Vagina (tissue), 2 donors: ENCODE results near the gene JRKL. TPM values are rescaled to one million over a fixed set of nuclear protein-coding genes. Genes with fewer than 3 reads are reported as not detected.

ENCODE experiments used
- DNase-seq, 2 donors: peaks; one replicate each; pipeline ENCODE4 v3.0.0-alpha.2; 2017; ENCODE audit errors: extremely low spot score in 2 of 2
- H3K27ac ChIP-seq: fragments of 200-600 bp; sonication (generic); one replicate; pipeline ENCODE4 v1.5.1; 2019
- H3K27me3 ChIP-seq: fragments of 200-600 bp; sonication (generic); one replicate; pipeline ENCODE4 v1.5.1; 2019
- H3K36me3 ChIP-seq, 2 donors: fragments of 200-600 bp; sonication (generic); one replicate each; pipeline ENCODE4 v1.5.1; 2017 to 2019
- H3K4me1 ChIP-seq: fragments of 200-600 bp; sonication (generic); one replicate; pipeline ENCODE4 v1.5.1; 2019
- H3K4me3 ChIP-seq, 2 donors: fragments of 200-600 bp; sonication (generic); 1 replicate in 1 of 2; 2 replicates in 1 of 2; pipeline ENCODE4 v1.5.1; 2016 to 2019
- H3K9me3 ChIP-seq: fragments of 200-600 bp; sonication (generic); one replicate; pipeline ENCODE4 v1.5.1; 2019
- CTCF ChIP-seq, 3 experiments: fragments of 450-650 bp in 2 of 3; fragments of 200-600 bp in 1 of 3; sonication (generic) in 1 of 3; IDR thresholded peaks; one replicate each; pipeline ENCODE4 v1.5.1; 2017 to 2019; ENCODE audit warnings: antibody characterized with exemption in 3 of 3, mild to moderate bottlenecking in 2 of 3, moderate library complexity in 2 of 3
- POLR2A ChIP-seq, 2 donors: fragments of 450-650 bp; IDR thresholded peaks; one replicate each; pipeline ENCODE4 v1.6.1; 2017; ENCODE audit warnings: antibody characterized with exemption in 2 of 2, mild to moderate bottlenecking in 2 of 2, moderate library complexity in 2 of 2
- POLR2AphosphoS5 ChIP-seq, 2 donors: sonication (generic); formaldehyde crosslinking; IDR thresholded peaks; one replicate each; pipeline ENCODE4 v1.9.0; 2017; ENCODE audit warnings: antibody characterized with exemption in 2 of 2, mild to moderate bottlenecking in 2 of 2, low read depth in 1 of 2; ENCODE audit not compliant: insufficient read depth in 1 of 2
- intact Hi-C: fragments of 100-400 bp; cut with DNase I; formaldehyde crosslinking; loops from one replicate; pipeline ENCODE4 v1.15.1; 2023
- total RNA-seq: library from RNA; depleted of rRNA; stranded (reverse); fragments of >200 nt; gene quantifications from one replicate; pipeline ENCODE4 v1.2.3, GENCODE V29; 2016

The JRKL gene
- 5.4 TPM for total RNA-seq

GRCh38 chr11:96389720-96390487 lies at the start of gene JRKL, which contains the start of gene CCDC82:
JRKL (plus strand) TSS chr11:96390013; CDS start chr11:96390650, 637 bp downstream.
CCDC82 (minus strand) TSS chr11:96389912; CDS start chr11:96384747, 5,165 bp downstream.
- Histone ChIP-seq H3K27ac (peak within 1 kb of the TSS; percentile 75), H3K4me3 (peak within 1 kb of the TSS; percentile 68 to 92), H3K4me1 (peaks cover 26% of the 10 kb centered on the region), H3K9me3 (no peaks in the 10 kb centered on the region), H3K36me3 (no peaks in the 10 kb centered on the region), H3K27me3 (no peaks in the 10 kb centered on the region)
- DNase-seq = peak; percentile 96 to 98
- intact Hi-C loops = loop anchor here (10.0 kb wide), 1 partner anchor 545 kb away; no protein-coding TSS in a partner anchor
- peak; percentile 83 to 99 for TF ChIP-seq POLR2AphosphoS5 (IDR thresholded peaks at IDR 0.05; ENCODE audit: insufficient read depth in 1 of 2, low read depth in 1 of 2)
- peak in 1 of 3 experiments; percentile 10 for TF ChIP-seq CTCF (IDR thresholded peaks at IDR 0.05)
- TF ChIP-seq POLR2A (IDR thresholded peaks at IDR 0.05) = peak in 1 of 2 donors; percentile 83

GRCh38 chr11:96340555-96340885 lies 49.3 kb upstream of the JRKL start:
- Histone ChIP-seq H3K27ac (peak overlapping the region; percentile 84), H3K4me3 (peak overlapping the region; percentile 68 to 73), H3K9me3 (no peaks in the 10 kb centered on the region), H3K36me3 (no peaks in the 10 kb centered on the region), H3K4me1 (peaks cover 63% of the 10 kb centered on the region), H3K27me3 (no peaks in the 10 kb centered on the region)
- TF ChIP-seq POLR2AphosphoS5 (IDR thresholded peaks at IDR 0.05; ENCODE audit: insufficient read depth in 1 of 2, low read depth in 1 of 2) = no peak
- no peak for TF ChIP-seq POLR2A (IDR thresholded peaks at IDR 0.05)
- no peak for TF ChIP-seq CTCF (IDR thresholded peaks at IDR 0.05)
- DNase-seq = no peak
- intact Hi-C loops = loop anchor here (5.0 to 10.0 kb wide), 2 partner anchors 283 to 486 kb away; no protein-coding TSS in a partner anchor

- Histone ChIP-seq H3K36me3 (no peaks in the 10 kb centered on the region), H3K4me1 (peaks cover 54% of the 10 kb centered on the region), H3K27ac (peak overlapping the region; percentile 84), H3K9me3 (no peaks in the 10 kb centered on the region), H3K27me3 (no peaks in the 10 kb centered on the region), H3K4me3 (peak overlapping the region; percentile 68 to 73)
- TF ChIP-seq POLR2A (IDR thresholded peaks at IDR 0.05) = peak in 1 of 2 donors; percentile 24
- TF ChIP-seq CTCF (IDR thresholded peaks at IDR 0.05) = peak; percentile 19 to 62 (median 24)
- TF ChIP-seq POLR2AphosphoS5 (IDR thresholded peaks at IDR 0.05; ENCODE audit: insufficient read depth in 1 of 2, low read depth in 1 of 2) = peak; percentile 33 to 78
- peak in 1 of 2 donors; percentile 89 for DNase-seq
- intact Hi-C loops = loop anchor here (5.0 to 10.0 kb wide), 2 partner anchors 284 to 487 kb away; no protein-coding TSS in a partner anchor
Measured at GRCh38 chr11:96341211-96342013, 48.4 kb upstream of the JRKL start.

GRCh38 chr11:96342014-96342960 lies 47.5 kb upstream of the JRKL start:
- no peaks in the 10 kb centered on the region for H3K36me3 ChIP-seq
- TF ChIP-seq POLR2A (IDR thresholded peaks at IDR 0.05) = no peak
- TF ChIP-seq POLR2AphosphoS5 (IDR thresholded peaks at IDR 0.05; ENCODE audit: insufficient read depth in 1 of 2, low read depth in 1 of 2) = no peak
- no peak for TF ChIP-seq CTCF (IDR thresholded peaks at IDR 0.05)
- intact Hi-C loops = loop anchor here (5.0 to 10.0 kb wide), 2 partner anchors 285 to 487 kb away; no protein-coding TSS in a partner anchor
- H3K4me3 ChIP-seq = peak overlapping the region; percentile 68 to 73
- peaks cover 45% of the 10 kb centered on the region for H3K4me1 ChIP-seq
- no peaks in the 10 kb centered on the region for H3K9me3 ChIP-seq
- DNase-seq = no peak
- H3K27me3 ChIP-seq = no peaks in the 10 kb centered on the region
- H3K27ac ChIP-seq = peak overlapping the region; percentile 84
